ENCODE results near the gene RGS10.

GRCh38 chr10:119567978-119568377, 25.5 kb upstream of the RGS10 start:
- TF ChIP-seq CTCF (IDR thresholded peaks at IDR 0.05) (no peak), POLR2A (IDR thresholded peaks at IDR 0.05) (no peak)
